Endodermal cell (in vitro differentiated cells): ENCODE data around the gene PARL. TPM values are rescaled to one million over a fixed set of nuclear protein-coding genes. Genes with fewer than 3 reads are reported as not detected.

Source experiments
- DNase-seq: peaks from one replicate; pipeline ENCODE4 v3.0.0-alpha.2; 2017
- H3K27ac ChIP-seq: 2 replicates; pipeline ENCODE4 v1.5.1; 2013; ENCODE audit warnings: mild to moderate bottlenecking, low read depth, low read length, moderate library complexity
- H3K27me3 ChIP-seq: 2 replicates; pipeline ENCODE4 v1.6.1; 2013; ENCODE audit warnings: mild to moderate bottlenecking, low read length, moderate library complexity; ENCODE audit not compliant: insufficient read depth, control insufficient read depth, poor library complexity, severe bottlenecking
- H3K36me3 ChIP-seq: 2 replicates; pipeline ENCODE4 v1.7.0; 2013; ENCODE audit warnings: mild to moderate bottlenecking, low read length, moderate library complexity; ENCODE audit not compliant: control insufficient read depth, insufficient read depth
- H3K4me1 ChIP-seq: one replicate; pipeline ENCODE4 v1.7.0; 2013; ENCODE audit warnings: low read length; ENCODE audit not compliant: control insufficient read depth, insufficient read depth
- H3K4me3 ChIP-seq: 2 replicates; pipeline ENCODE4 v1.5.1; 2013; ENCODE audit warnings: mild to moderate bottlenecking, low read length, moderate library complexity
- H3K9ac ChIP-seq: 2 replicates; pipeline ENCODE4 v1.6.1; 2013; ENCODE audit warnings: mild to moderate bottlenecking, low read length, moderate library complexity; ENCODE audit not compliant: poor library complexity, severe bottlenecking; ENCODE audit errors: extremely low read depth
- H3K9me3 ChIP-seq: 2 replicates; pipeline ENCODE4 v1.6.1; 2013; ENCODE audit warnings: mild to moderate bottlenecking, low read length, moderate library complexity; ENCODE audit not compliant: control insufficient read depth
- H3K27ac Mint-ChIP-seq: 2 replicates; pipeline ENCODE4 v1.8.0; 2020; ENCODE audit warnings: mixed read lengths
- H3K27me3 Mint-ChIP-seq: 2 replicates; pipeline ENCODE4 v1.8.0; 2021; ENCODE audit warnings: mild to moderate bottlenecking, mixed read lengths; ENCODE audit not compliant: insufficient read depth
- H3K36me3 Mint-ChIP-seq: 2 replicates; pipeline ENCODE4 v1.8.0; 2020; ENCODE audit warnings: low read depth, mixed read lengths
- H3K4me1 Mint-ChIP-seq: 2 replicates; pipeline ENCODE4 v1.8.0; 2020; ENCODE audit warnings: mixed read lengths
- H3K4me3 Mint-ChIP-seq: 2 replicates; pipeline ENCODE4 v1.8.0; 2020; ENCODE audit warnings: mild to moderate bottlenecking, moderate library complexity, mixed read lengths
- H3K9me3 Mint-ChIP-seq: 2 replicates; pipeline ENCODE4 v1.8.0; 2020; ENCODE audit warnings: mild to moderate bottlenecking, mixed read lengths
- CTCF ChIP-seq: fragments of 200-600 bp; sonication (generic); conservative IDR thresholded peaks from 2 replicates; pipeline ENCODE4 v1.5.0; 2021; ENCODE audit warnings: antibody characterized with exemption, mild to moderate bottlenecking
- WGBS, 2 experiments: methylation state at CpG; one replicate each; pipeline versions ENCODE4 v1.1.5 to v1.1.7; 2013; ENCODE audit warnings: missing lambda C conversion rate in 2 of 2, mixed read lengths in 1 of 2; ENCODE audit not compliant: insufficient coverage in 1 of 2, insufficient read length in 1 of 2; 5-methylcytosine and 5-hydroxymethylcytosine counted together
- total RNA-seq, 2 donors: library from RNA; stranded (reverse); fragmentation: NEBNext Ultra II Directional in 1 of 2; extraction: Animal tissue kit (Norgen Biotek cat#: 25700) in 1 of 2; gene quantifications; 2 replicates in 1 of 2; 3 replicates in 1 of 2; pipeline ENCODE4 v1.2.1, GENCODE V29; 2021

The PARL gene
- total RNA-seq, 2 donors from 2014 or later, result 77.3 to 83.0 TPM

GRCh38 chr3:183845608-183846288, 38.9 kb downstream of the PARL start:
- Histone ChIP-seq H3K27ac (no peak overlapping the region), H3K4me1 (no peaks in the 10 kb centered on the region), H3K36me3 (peaks cover 89% of the 10 kb centered on the region), H3K9ac (no peak overlapping the region), H3K27me3 (no peaks in the 10 kb centered on the region), H3K9me3 (peaks cover 16% of the 10 kb centered on the region), H3K4me3 (no peak overlapping the region)
- Mint-ChIP-seq H3K36me3 (peaks cover 76% of the 10 kb centered on the region), H3K27ac (peak overlapping the region; percentile 30), H3K4me3 (no peak overlapping the region), H3K4me1 (no peaks in the 10 kb centered on the region), H3K9me3 (peaks cover 7% of the 10 kb centered on the region), H3K27me3 (no peaks in the 10 kb centered on the region)
- TF ChIP-seq CTCF, result no peak
- WGBS, 2 experiments, result 96 to 98% methylated on average over 10 to 12 of the region's 13 CpGs
- no peak for DNase-seq

- Mint-ChIP-seq H3K27me3 (no peaks in the 10 kb centered on the region), H3K4me3 (no peak overlapping the region), H3K27ac (no peak overlapping the region), H3K4me1 (no peaks in the 10 kb centered on the region), H3K9me3 (peaks cover 7% of the 10 kb centered on the region), H3K36me3 (peaks cover 75% of the 10 kb centered on the region)
- H3K9ac ChIP-seq, result no peak overlapping the region
- H3K9me3 ChIP-seq, result peaks cover 15% of the 10 kb centered on the region
- WGBS, 2 experiments, result 80 to 94% methylated on average over 1 to 4 of the region's 4 CpGs
- no peak overlapping the region for H3K27ac ChIP-seq
- H3K27me3 ChIP-seq, result no peaks in the 10 kb centered on the region
- no peak overlapping the region for H3K4me3 ChIP-seq
- DNase-seq, result no peak
- peaks cover 89% of the 10 kb centered on the region for H3K36me3 ChIP-seq
- no peaks in the 10 kb centered on the region for H3K4me1 ChIP-seq
- TF ChIP-seq CTCF, result no peak
Measured at GRCh38 chr3:183845090-183845489, 39.6 kb downstream of the PARL start.

GRCh38 chr3:183844606-183845005, 40.1 kb downstream of the PARL start:
- Mint-ChIP-seq H3K9me3 (peaks cover 7% of the 10 kb centered on the region), H3K4me1 (no peaks in the 10 kb centered on the region), H3K27ac (no peak overlapping the region), H3K4me3 (no peak overlapping the region), H3K36me3 (peaks cover 76% of the 10 kb centered on the region), H3K27me3 (no peaks in the 10 kb centered on the region)
- no peak for DNase-seq
- H3K36me3 ChIP-seq, result peaks cover 88% of the 10 kb centered on the region
- peaks cover 10% of the 10 kb centered on the region for H3K9me3 ChIP-seq
- H3K27ac ChIP-seq, result no peak overlapping the region
- H3K4me3 ChIP-seq, result no peak overlapping the region
- no CpG with 5 or more reads among the region's 2 CpGs for WGBS, 2 experiments
- TF ChIP-seq CTCF, result no peak
- no peaks in the 10 kb centered on the region for H3K4me1 ChIP-seq
- H3K27me3 ChIP-seq, result no peaks in the 10 kb centered on the region
- no peak overlapping the region for H3K9ac ChIP-seq
